Stimulated activated CD4-positive, alpha-beta T cell treated with anti-CD3 and anti-CD28 coated beads, Interleukin-4, amount 100 ng/mL, for 24 hours (primary cell): Measurements from ENCODE around the gene NCAPD2.
"Not testable (repeated sequence)": the region's sequence is repeated elsewhere in the genome, so short reads cannot be mapped to it uniquely, and the experiment has no call there.

Source experiments
- DNase-seq: peaks from one replicate; pipeline ENCODE4 v3.0.0-alpha.2; 2020

The NCAPD2 gene

GRCh38 chr12:6494968-6495367 lies 1.1 kb downstream of the NCAPD2 start:
- no peak for DNase-seq

- DNase-seq, result not testable (repeated sequence)
Measured at GRCh38 chr12:6497291-6497690, 3.4 kb downstream of the NCAPD2 start.

- DNase-seq, result no peak
Measured at GRCh38 chr12:6500466-6500865, 6.6 kb downstream of the NCAPD2 start.

- DNase-seq, result no peak
Measured at GRCh38 chr12:6507102-6507998, 13.4 kb downstream of the NCAPD2 start.

- DNase-seq, result no peak
Measured at GRCh38 chr12:6508087-6508486, 14.2 kb downstream of the NCAPD2 start.

- no peak for DNase-seq
Measured at GRCh38 chr12:6520186-6520585, 26.3 kb downstream of the NCAPD2 start.

- DNase-seq, result no peak
Measured at GRCh38 chr12:6522193-6522592, 28.3 kb downstream of the NCAPD2 start.

- no peak for DNase-seq
Measured at GRCh38 chr12:6523708-6524107, 29.8 kb downstream of the NCAPD2 start.

GRCh38 chr12:6524648-6525047 lies 30.7 kb downstream of the NCAPD2 start:
- DNase-seq, result no peak

GRCh38 chr12:6526201-6526600 lies 32.3 kb downstream of the NCAPD2 start:
- no peak for DNase-seq

GRCh38 chr12:6526766-6527525 lies 33.0 kb downstream of the NCAPD2 start:
- DNase-seq, result no peak

- DNase-seq, result no peak
Measured at GRCh38 chr12:6527711-6528110, 33.8 kb downstream of the NCAPD2 start.

- DNase-seq, result no peak
Measured at GRCh38 chr12:6528539-6529235, 34.8 kb downstream of the NCAPD2 start.

- no peak for DNase-seq
Measured at GRCh38 chr12:6529291-6529737, 35.4 kb downstream of the NCAPD2 start.

GRCh38 chr12:6530576-6531260 lies 36.8 kb downstream of the NCAPD2 start:
- DNase-seq, result no peak

- peak; percentile 89 for DNase-seq
Measured at GRCh38 chr12:6532051-6532926, 38.4 kb downstream of the NCAPD2 start.

- peak; percentile 58 for DNase-seq
Measured at GRCh38 chr12:6532927-6533652, 39.2 kb downstream of the NCAPD2 start.

GRCh38 chr12:6533653-6533922 lies 39.7 kb downstream of the NCAPD2 start:
- DNase-seq, result no peak

- peak; percentile 92 for DNase-seq
Measured at GRCh38 chr12:6533923-6534694, 40.2 kb downstream of the NCAPD2 start, which contains the start of gene GAPDH. Gene GAPDH, plus strand, starts transcription at chr12:6534517. Its CDS starts 316 bp downstream, at chr12:6534833.

- no peak for DNase-seq
Measured at GRCh38 chr12:6534695-6534944, 40.7 kb downstream of the NCAPD2 start.
